GM21717 (cell line): ENCODE results near the gene FGGY.
"Not testable (repeated sequence)": the region's sequence is repeated elsewhere in the genome, so short reads cannot be mapped to it uniquely, and the experiment has no call there.

Source experiments
- ATAC-seq: cut with Tn5 transposase; IDR thresholded peaks from one replicate; pipeline ENCODE4 v1.9.1; 2021; ENCODE audit warnings: mild to moderate bottlenecking, moderate library complexity; ENCODE audit not compliant: unreplicated experiment

Gene FGGY

GRCh38 chr1:59296358-59297256, at the start of gene FGGY:
Gene FGGY, plus strand, starts transcription at chr1:59297094. Its CDS starts 24,456 bp downstream, at chr1:59321550.
- peak; percentile 96 for ATAC-seq

GRCh38 chr1:59248758-59249157, 48.1 kb upstream of the FGGY start:
- no peak for ATAC-seq

GRCh38 chr1:59249396-59250137, 47.3 kb upstream of the FGGY start:
- no peak for ATAC-seq

- not testable (repeated sequence) for ATAC-seq
These were observed 45.8 kb upstream of the FGGY start for GRCh38 chr1:59251061-59251460.

- ATAC-seq: not testable (repeated sequence)
These were observed 40.5 kb upstream of the FGGY start for GRCh38 chr1:59256429-59256828.

- ATAC-seq: no peak
These were observed 38.4 kb upstream of the FGGY start for GRCh38 chr1:59258412-59259032.

GRCh38 chr1:59261537-59261936, 35.4 kb upstream of the FGGY start:
- no peak for ATAC-seq

- no peak for ATAC-seq
These were observed 34.3 kb upstream of the FGGY start for GRCh38 chr1:59262631-59263030.

- ATAC-seq: no peak
These were observed 33.8 kb upstream of the FGGY start for GRCh38 chr1:59263111-59263510.

GRCh38 chr1:59265622-59266021, 31.3 kb upstream of the FGGY start:
- ATAC-seq: no peak

- ATAC-seq: peak; percentile 78
These were observed 30.5 kb upstream of the FGGY start for GRCh38 chr1:59266180-59266926.

GRCh38 chr1:59266927-59267293, 30.0 kb upstream of the FGGY start:
- peak; percentile 77 for ATAC-seq

GRCh38 chr1:59268406-59268805, 28.5 kb upstream of the FGGY start:
- no peak for ATAC-seq

- ATAC-seq: peak; percentile 20
These were observed 25.2 kb upstream of the FGGY start for GRCh38 chr1:59271561-59272260.

GRCh38 chr1:59272507-59272906, 24.4 kb upstream of the FGGY start:
- ATAC-seq: peak; percentile 79

- no peak for ATAC-seq
These were observed 20.4 kb upstream of the FGGY start for GRCh38 chr1:59276439-59276851.

GRCh38 chr1:59278780-59279354, 18.0 kb upstream of the FGGY start:
- no peak for ATAC-seq

GRCh38 chr1:59279645-59280044, 17.2 kb upstream of the FGGY start:
- no peak for ATAC-seq

GRCh38 chr1:59282951-59283350, 13.9 kb upstream of the FGGY start:
- ATAC-seq: no peak

- no peak for ATAC-seq
These were observed 11.2 kb upstream of the FGGY start for GRCh38 chr1:59285691-59286090.
